ENCODE measurements around the gene CENPB. TPM values are rescaled to one million over a fixed set of nuclear protein-coding genes. Genes with fewer than 3 reads are reported as not detected.
A peak's percentile ranks its signal among the peaks of the same experiment; 100 is the strongest.

CENPB gene
- total and polyA plus RNA-seq, 2 of the 4 experiments (the other 2 are of a cell fraction), result 45.7 to 59.1 TPM

DNA sequence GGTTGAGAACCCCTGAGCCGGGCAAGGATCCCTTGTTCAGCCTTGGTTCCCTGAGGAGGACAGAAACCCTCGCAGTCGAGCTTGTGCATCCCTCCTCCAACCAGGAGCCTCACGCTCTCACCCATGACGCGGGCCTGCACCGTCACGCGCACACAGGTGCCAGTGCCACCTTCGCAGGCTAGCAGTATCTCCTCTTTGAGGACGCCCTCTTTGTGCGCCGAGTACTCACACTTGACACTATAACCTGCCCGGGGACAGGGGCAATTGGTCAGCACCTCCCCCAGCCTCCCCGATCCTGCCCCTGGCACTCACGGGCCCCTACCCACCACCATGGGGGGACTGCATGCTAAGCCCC, 32.3 kb downstream of the CENPB start:
- H2AFZ ChIP-seq (replicated peaks; ENCODE audit: low read length, poor library complexity), result peak overlapping the region; percentile 51
- H3K27me3 ChIP-seq (ENCODE audit: control insufficient read depth, insufficient read depth, low read length), result no peaks in the 10 kb centered on the region; the same call in 1 of the 2 replicates
- ATAC-seq (ENCODE audit: low read depth) (no peak), DNase-seq (no peak)
- no peak overlapping the region for H3K18ac ChIP-seq (ENCODE audit: low read depth, low read length)
- H4K91ac ChIP-seq (ENCODE audit: insufficient read depth, low read depth, low read length), result no peak overlapping the region
- no peaks in the 10 kb centered on the region for H3K4me1 ChIP-seq (ENCODE audit: control insufficient read depth, insufficient read depth, low read length)
- H4K20me1 ChIP-seq (ENCODE audit: insufficient read depth, low read length), result 0 out of 2 replicates have a peak, but pooled peaks cover 6% of the 10 kb centered on the region
- H2BK20ac ChIP-seq (ENCODE audit: low read depth, low read length), result no peak overlapping the region
- H2BK120ac ChIP-seq (ENCODE audit: low read depth, low read length), result no peak overlapping the region
- H3K36me3 ChIP-seq (ENCODE audit: control insufficient read depth, insufficient read depth, low read length), result peaks cover 10% of the 10 kb centered on the region
- in situ Hi-C loops (cut with MboI; ENCODE audit: low sequenced_read_pairs), result no loop called here
- no peaks in the 10 kb centered on the region for H3K79me1 ChIP-seq (ENCODE audit: low read depth in 1 of 2, low read length in 2 of 2)
- no peak overlapping the region for H3K4me2 ChIP-seq (ENCODE audit: low read depth, low read length)
- POLR2A ChIA-PET (ENCODE audit: unreplicated experiment), result no interaction called here
- H3K9me1 ChIP-seq (ENCODE audit: insufficient read depth, low read length), result peaks cover 5% of the 10 kb centered on the region
- WGBS, 2 experiments (ENCODE audit: extremely low coverage in 2 of 2, insufficient read length in 1 of 2), result 95% methylated on average over 8 of the region's 16 CpGs; no CpG with 5 or more reads in 1 of the 2 experiments
- intact Hi-C loops (cut with micrococcal nuclease), result no loop called here
- no peak overlapping the region for H2BK15ac ChIP-seq (ENCODE audit: low read depth, low read length)
- no peak overlapping the region for H3K14ac ChIP-seq (replicated peaks; ENCODE audit: low read depth, low read length)
- CTCF ChIA-PET, result interaction anchor here (0.6 kb wide), 1 partner anchor 38 kb away, joined by 3 read pairs; no protein-coding TSS in a partner anchor
- H3K56ac ChIP-seq (ENCODE audit: extremely low read depth, insufficient read depth, low read length), result no peak overlapping the region
- no peak overlapping the region for H4K8ac ChIP-seq (ENCODE audit: low read depth in 2 of 2, low read length in 2 of 2)
- no peak overlapping the region for H2AK5ac ChIP-seq (ENCODE audit: low read depth, low read length)
- H3K9ac ChIP-seq (ENCODE audit: low read depth, low read length), result no peak overlapping the region
- H2AK9ac ChIP-seq (replicated peaks; ENCODE audit: low read depth, low read length, poor library complexity), result no peak overlapping the region
- dilution Hi-C loops (cut with HindIII; ENCODE audit: low sequenced_read_pairs, unreplicated experiment), result no loop called here
- H3K4ac ChIP-seq (ENCODE audit: low read depth, low read length), result no peak overlapping the region
- BruUV-seq (replicated peaks), result no TSS peak
- no peak overlapping the region for H4K5ac ChIP-seq (ENCODE audit: low read depth, low read length)
- H2BK5ac ChIP-seq (ENCODE audit: low read depth, low read length, poor library complexity, severe bottlenecking), result no peak overlapping the region
- no peak overlapping the region for H3K23ac ChIP-seq (ENCODE audit: low read depth, low read length)
- H3K9me3 ChIP-seq (ENCODE audit: control insufficient read depth, insufficient read depth, low read length), result no peaks in the 10 kb centered on the region
- H3K27ac ChIP-seq (ENCODE audit: insufficient read depth, low read length), result no peak overlapping the region
- no peak overlapping the region for H3K4me3 ChIP-seq (ENCODE audit: insufficient read depth, low read depth, low read length)
- no peak for TF ChIP-seq RCOR1 (IDR thresholded peaks at IDR 0.05; ENCODE audit: insufficient replicate concordance, low read length)
- no peak for TF ChIP-seq BHLHE40 (IDR thresholded peaks at IDR 0.05; ENCODE audit: low read depth, low read length)
- TF ChIP-seq, protein P1, sequence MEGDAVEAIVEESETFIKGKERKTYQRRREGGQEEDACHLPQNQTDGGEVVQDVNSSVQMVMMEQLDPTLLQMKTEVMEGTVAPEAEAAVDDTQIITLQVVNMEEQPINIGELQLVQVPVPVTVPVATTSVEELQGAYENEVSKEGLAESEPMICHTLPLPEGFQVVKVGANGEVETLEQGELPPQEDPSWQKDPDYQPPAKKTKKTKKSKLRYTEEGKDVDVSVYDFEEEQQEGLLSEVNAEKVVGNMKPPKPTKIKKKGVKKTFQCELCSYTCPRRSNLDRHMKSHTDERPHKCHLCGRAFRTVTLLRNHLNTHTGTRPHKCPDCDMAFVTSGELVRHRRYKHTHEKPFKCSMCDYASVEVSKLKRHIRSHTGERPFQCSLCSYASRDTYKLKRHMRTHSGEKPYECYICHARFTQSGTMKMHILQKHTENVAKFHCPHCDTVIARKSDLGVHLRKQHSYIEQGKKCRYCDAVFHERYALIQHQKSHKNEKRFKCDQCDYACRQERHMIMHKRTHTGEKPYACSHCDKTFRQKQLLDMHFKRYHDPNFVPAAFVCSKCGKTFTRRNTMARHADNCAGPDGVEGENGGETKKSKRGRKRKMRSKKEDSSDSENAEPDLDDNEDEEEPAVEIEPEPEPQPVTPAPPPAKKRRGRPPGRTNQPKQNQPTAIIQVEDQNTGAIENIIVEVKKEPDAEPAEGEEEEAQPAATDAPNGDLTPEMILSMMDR (conservative IDR thresholded peaks at IDR 0.05; ENCODE audit: low read depth, low read length), result no peak
- TF ChIP-seq SMC3 (IDR thresholded peaks at IDR 0.05; ENCODE audit: low read depth, low read length), result no peak
- no peak for TF ChIP-seq RAD21 (IDR thresholded peaks at IDR 0.05; ENCODE audit: low read length)
- no peak for TF ChIP-seq CHD1 (IDR thresholded peaks at IDR 0.05; ENCODE audit: low read depth, low read length)
- TF ChIP-seq NFE2L2 (IDR thresholded peaks at IDR 0.05; ENCODE audit: low read depth, low read length), result no peak
- TF ChIP-seq MXI1 (IDR thresholded peaks at IDR 0.05; ENCODE audit: borderline replicate concordance, low read depth, low read length), result no peak
- TF ChIP-seq POLR2A (IDR thresholded peaks at IDR 0.05; ENCODE audit: low read depth, low read length), result no peak
- no peak for TF ChIP-seq MAZ (IDR thresholded peaks at IDR 0.05; ENCODE audit: borderline replicate concordance, low read depth, low read length)
- TF ChIP-seq, protein P2, sequence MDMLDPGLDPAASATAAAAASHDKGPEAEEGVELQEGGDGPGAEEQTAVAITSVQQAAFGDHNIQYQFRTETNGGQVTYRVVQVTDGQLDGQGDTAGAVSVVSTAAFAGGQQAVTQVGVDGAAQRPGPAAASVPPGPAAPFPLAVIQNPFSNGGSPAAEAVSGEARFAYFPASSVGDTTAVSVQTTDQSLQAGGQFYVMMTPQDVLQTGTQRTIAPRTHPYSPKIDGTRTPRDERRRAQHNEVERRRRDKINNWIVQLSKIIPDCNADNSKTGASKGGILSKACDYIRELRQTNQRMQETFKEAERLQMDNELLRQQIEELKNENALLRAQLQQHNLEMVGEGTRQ (IDR thresholded peaks at IDR 0.05; ENCODE audit: low read depth, low read length), result no peak
- no peak for TF ChIP-seq FOS (IDR thresholded peaks at IDR 0.05; ENCODE audit: low read depth, low read length)
- TF ChIP-seq, protein P3, sequence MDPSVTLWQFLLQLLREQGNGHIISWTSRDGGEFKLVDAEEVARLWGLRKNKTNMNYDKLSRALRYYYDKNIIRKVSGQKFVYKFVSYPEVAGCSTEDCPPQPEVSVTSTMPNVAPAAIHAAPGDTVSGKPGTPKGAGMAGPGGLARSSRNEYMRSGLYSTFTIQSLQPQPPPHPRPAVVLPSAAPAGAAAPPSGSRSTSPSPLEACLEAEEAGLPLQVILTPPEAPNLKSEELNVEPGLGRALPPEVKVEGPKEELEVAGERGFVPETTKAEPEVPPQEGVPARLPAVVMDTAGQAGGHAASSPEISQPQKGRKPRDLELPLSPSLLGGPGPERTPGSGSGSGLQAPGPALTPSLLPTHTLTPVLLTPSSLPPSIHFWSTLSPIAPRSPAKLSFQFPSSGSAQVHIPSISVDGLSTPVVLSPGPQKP (IDR thresholded peaks at IDR 0.05; ENCODE audit: borderline replicate concordance, low read depth, low read length), result no peak
- TF ChIP-seq RFX5 (IDR thresholded peaks at IDR 0.05; ENCODE audit: low read depth, low read length), result no peak

Measured in IMR-90 (cell line).